ENCODE results near the gene GTF2A1.

GTF2A1 gene

GRCh38 chr14:81147140-81147897 lies 73.4 kb downstream of the GTF2A1 start:
- no peak overlapping the region for H3K4me3 ChIP-seq (ENCODE audit: low read depth, low read length, poor library complexity, severe bottlenecking)
- H2AFZ ChIP-seq (ENCODE audit: low read length): no peak overlapping the region
- H3F3A ChIP-seq (ENCODE audit: insufficient read depth, low read length): no peaks in the 10 kb centered on the region
- no peaks in the 10 kb centered on the region for H3K36me3 ChIP-seq (ENCODE audit: insufficient read depth, low read length)
- peaks cover 4% of the 10 kb centered on the region for H3K4me1 ChIP-seq (ENCODE audit: insufficient read depth, low read length, severe bottlenecking)
- no peaks in the 10 kb centered on the region for H3K9me2 ChIP-seq (ENCODE audit: low read depth, low read length)
- H3K4me2 ChIP-seq (ENCODE audit: low read length): no peak overlapping the region
- H3K79me2 ChIP-seq (ENCODE audit: insufficient read depth, low read length): no peaks in the 10 kb centered on the region
- H3K9ac ChIP-seq (ENCODE audit: low read length): no peak overlapping the region
- no peak overlapping the region for H3K27ac ChIP-seq (ENCODE audit: low read depth, low read length, poor library complexity, severe bottlenecking)
- TF ChIP-seq EZH2 (IDR thresholded peaks at IDR 0.05; ENCODE audit: borderline replicate concordance, low read length) (no peak), CTCF (IDR thresholded peaks at IDR 0.05; ENCODE audit: low read length) (no peak)
- no peaks in the 10 kb centered on the region for H3K9me3 ChIP-seq (ENCODE audit: low read length)
- H3K27me3 ChIP-seq (ENCODE audit: insufficient read depth, low read length): no peaks in the 10 kb centered on the region
- H4K20me1 ChIP-seq (ENCODE audit: insufficient read depth, low read length): no peaks in the 10 kb centered on the region

- no peak for TF ChIP-seq EZH2 (IDR thresholded peaks at IDR 0.05; ENCODE audit: borderline replicate concordance, low read length)
- TF ChIP-seq CTCF (IDR thresholded peaks at IDR 0.05; ENCODE audit: low read length): no peak
- no peaks in the 10 kb centered on the region for H3K79me2 ChIP-seq (ENCODE audit: insufficient read depth, low read length)
- H4K20me1 ChIP-seq (ENCODE audit: insufficient read depth, low read length): no peaks in the 10 kb centered on the region
- peaks cover 4% of the 10 kb centered on the region for H3K4me1 ChIP-seq (ENCODE audit: insufficient read depth, low read length, severe bottlenecking)
- H3K27ac ChIP-seq (ENCODE audit: low read depth, low read length, poor library complexity, severe bottlenecking): no peak overlapping the region
- H3K36me3 ChIP-seq (ENCODE audit: insufficient read depth, low read length): no peaks in the 10 kb centered on the region
- no peaks in the 10 kb centered on the region for H3F3A ChIP-seq (ENCODE audit: insufficient read depth, low read length)
- H3K4me2 ChIP-seq (ENCODE audit: low read length): no peak overlapping the region
- no peaks in the 10 kb centered on the region for H3K9me2 ChIP-seq (ENCODE audit: low read depth, low read length)
- H2AFZ ChIP-seq (ENCODE audit: low read length): no peak overlapping the region
- H3K27me3 ChIP-seq (ENCODE audit: insufficient read depth, low read length): no peaks in the 10 kb centered on the region
- no peaks in the 10 kb centered on the region for H3K9me3 ChIP-seq (ENCODE audit: low read length)
- no peak overlapping the region for H3K4me3 ChIP-seq (ENCODE audit: low read depth, low read length, poor library complexity, severe bottlenecking)
- no peak overlapping the region for H3K9ac ChIP-seq (ENCODE audit: low read length)
Measured at GRCh38 chr14:81144824-81145603, 75.7 kb downstream of the GTF2A1 start.

- Histone ChIP-seq H3K27ac (ENCODE audit: low read depth, low read length, poor library complexity, severe bottlenecking) (no peak overlapping the region), H3K9me3 (ENCODE audit: low read length) (no peaks in the 10 kb centered on the region), H3K4me2 (ENCODE audit: low read length) (no peak overlapping the region), H3K27me3 (ENCODE audit: insufficient read depth, low read length) (no peaks in the 10 kb centered on the region), H3K9ac (ENCODE audit: low read length) (no peak overlapping the region), H4K20me1 (ENCODE audit: insufficient read depth, low read length) (no peaks in the 10 kb centered on the region), H3K4me1 (ENCODE audit: insufficient read depth, low read length, severe bottlenecking) (peaks cover 4% of the 10 kb centered on the region), H3K36me3 (ENCODE audit: insufficient read depth, low read length) (no peaks in the 10 kb centered on the region), H3K4me3 (ENCODE audit: low read depth, low read length, poor library complexity, severe bottlenecking) (no peak overlapping the region), H3K9me2 (ENCODE audit: low read depth, low read length) (no peaks in the 10 kb centered on the region), H3K79me2 (ENCODE audit: insufficient read depth, low read length) (no peaks in the 10 kb centered on the region), H3F3A (ENCODE audit: insufficient read depth, low read length) (no peaks in the 10 kb centered on the region), H2AFZ (ENCODE audit: low read length) (no peak overlapping the region)
- TF ChIP-seq CTCF (IDR thresholded peaks at IDR 0.05; ENCODE audit: low read length) (no peak), EZH2 (IDR thresholded peaks at IDR 0.05; ENCODE audit: borderline replicate concordance, low read length) (no peak)
Measured at GRCh38 chr14:81143793-81144192, 77.0 kb downstream of the GTF2A1 start.
